OCI-LY3 (cell line): ENCODE measurements around the gene UPK2.

ENCODE experiments used
- H2AFZ ChIP-seq: fragments of 200-600, 300-600 bp; shearing (Covaris generic); 2 replicates; pipeline ENCODE4 v1.6.0; 2014; ENCODE audit warnings: antibody characterized with exemption, low read depth, low read length
- H3K27ac ChIP-seq: fragments of 200-600, 300-600 bp; sonication (generic); 2 replicates; pipeline ENCODE4 v1.5.1; 2014; ENCODE audit warnings: mild to moderate bottlenecking, low read length, moderate library complexity, mixed read lengths
- H3K27me3 ChIP-seq: fragments of 200-600, 300-600 bp; sonication (generic); 2 replicates; pipeline ENCODE4 v1.6.1; 2014; ENCODE audit warnings: low read depth, low read length, mixed read lengths
- H3K36me3 ChIP-seq: fragments of 200-600, 300-600 bp; sonication (generic); replicated peaks from 2 replicates; pipeline ENCODE3; 2014; ENCODE audit warnings: low read depth, low read length, mixed read lengths
- H3K4me1 ChIP-seq: fragments of 300-600, 200-600 bp; sonication (generic); 2 replicates; pipeline ENCODE4 v1.6.1; 2014; ENCODE audit warnings: low read length, mixed read lengths
- H3K4me2 ChIP-seq: fragments of 200-600, 300-600 bp; sonication (generic); 2 replicates; pipeline ENCODE4 v1.6.1; 2014; ENCODE audit warnings: low read length, mixed read lengths
- H3K4me3 ChIP-seq: fragments of 300-600, 200-600 bp; sonication (generic); 2 replicates; pipeline ENCODE4 v1.5.1; 2014; ENCODE audit warnings: antibody characterized with exemption, mild to moderate bottlenecking, low read length, moderate library complexity
- H3K79me2 ChIP-seq: fragments of 300-600, 200-600 bp; shearing (Covaris generic); 2 replicates; pipeline ENCODE4 v1.6.1; 2014; ENCODE audit warnings: mild to moderate bottlenecking, low read length, mixed read lengths
- H3K9ac ChIP-seq: fragments of 300-600, 200-600 bp; shearing (Covaris generic); 2 replicates; pipeline ENCODE4 v1.6.0; 2014; ENCODE audit warnings: mild to moderate bottlenecking, low read length, moderate library complexity
- H3K9me3 ChIP-seq: fragments of 200-600, 300-600 bp; shearing (Covaris generic); 2 replicates; pipeline ENCODE4 v1.6.1; 2014; ENCODE audit warnings: low read length, mixed read lengths; ENCODE audit not compliant: insufficient read depth
- H4K20me1 ChIP-seq: fragments of 200-600, 300-600 bp; sonication (generic); 2 replicates; pipeline ENCODE4 v1.6.1; 2016; ENCODE audit warnings: low read length, mixed read lengths; ENCODE audit not compliant: insufficient read depth
- CTCF ChIP-seq: fragments of 200-600, 300-600 bp; sonication (generic); IDR thresholded peaks from 2 replicates; pipeline ENCODE4 v1.5.1; 2014; ENCODE audit warnings: antibody characterized with exemption, low read length, low read depth
- EZH2phosphoT487 ChIP-seq: fragments of 200-600 bp; shearing (Covaris generic); IDR thresholded peaks from 2 replicates; pipeline ENCODE4 v1.6.1; 2018; ENCODE audit warnings: antibody characterized with exemption, mixed run types, low read depth

UPK2 gene

GRCh38 chr11:119000906-119001305 is 44.8 kb downstream of the UPK2 start:
- H3K27ac ChIP-seq = no peak overlapping the region
- H3K79me2 ChIP-seq = peaks cover 34% of the 10 kb centered on the region

DNA sequence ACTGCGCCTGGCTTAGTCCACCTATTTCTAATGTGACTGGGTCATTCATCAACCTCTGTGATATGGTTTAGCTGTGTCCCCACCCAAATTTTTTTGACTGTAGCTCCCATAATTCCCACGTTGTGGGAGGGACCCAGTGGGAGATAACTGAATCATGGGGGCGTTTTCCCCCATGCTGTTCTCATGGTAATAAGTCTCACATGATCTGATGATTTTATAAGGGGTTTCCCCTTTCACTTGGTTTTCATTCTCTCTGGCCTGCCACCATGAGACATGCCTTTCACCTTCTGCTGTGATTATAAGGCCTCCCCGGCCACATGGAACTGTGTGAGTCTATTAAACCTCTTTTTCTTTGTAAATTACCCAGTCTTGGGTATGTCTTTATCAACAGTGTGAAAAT is 50.6 kb downstream of the UPK2 start:
- no peaks in the 10 kb centered on the region for H3K27me3 ChIP-seq

More at GRCh38 chr11:119000906-119001305, 44.8 kb downstream of the UPK2 start:
- Histone ChIP-seq H3K4me2 (no peak overlapping the region), H3K27me3 (no peaks in the 10 kb centered on the region), H3K9ac (no peak overlapping the region), H2AFZ (no peak overlapping the region), H3K36me3 (peaks cover 11% of the 10 kb centered on the region), H4K20me1 (no peaks in the 10 kb centered on the region), H3K4me3 (no peak overlapping the region), H3K4me1 (peaks cover 12% of the 10 kb centered on the region), H3K9me3 (no peaks in the 10 kb centered on the region)
- TF ChIP-seq EZH2phosphoT487 = no peak
- no peak for TF ChIP-seq CTCF

More for the DNA sequence above, 50.6 kb downstream of the UPK2 start:
- TF ChIP-seq EZH2phosphoT487 (no peak), CTCF (no peak)
- H2AFZ ChIP-seq = no peak overlapping the region
- no peak overlapping the region for H3K27ac ChIP-seq
- H3K4me1 ChIP-seq = no peaks in the 10 kb centered on the region
- H3K36me3 ChIP-seq = peaks cover 18% of the 10 kb centered on the region
- H3K4me3 ChIP-seq = no peak overlapping the region
- no peaks in the 10 kb centered on the region for H3K9me3 ChIP-seq
- no peaks in the 10 kb centered on the region for H4K20me1 ChIP-seq
- H3K4me2 ChIP-seq = no peak overlapping the region
- no peaks in the 10 kb centered on the region for H3K79me2 ChIP-seq
- no peak overlapping the region for H3K9ac ChIP-seq
